Stimulated activated CD4-positive, alpha-beta T cell treated with anti-CD3 and anti-CD28 coated beads, Interleukin-4, amount 100 ng/mL, for 24 hours (primary cell): ENCODE measurements around the gene MAPK7.

Experiments
- DNase-seq: peaks from one replicate; pipeline ENCODE4 v3.0.0-alpha.2; 2020

MAPK7 gene

DNA sequence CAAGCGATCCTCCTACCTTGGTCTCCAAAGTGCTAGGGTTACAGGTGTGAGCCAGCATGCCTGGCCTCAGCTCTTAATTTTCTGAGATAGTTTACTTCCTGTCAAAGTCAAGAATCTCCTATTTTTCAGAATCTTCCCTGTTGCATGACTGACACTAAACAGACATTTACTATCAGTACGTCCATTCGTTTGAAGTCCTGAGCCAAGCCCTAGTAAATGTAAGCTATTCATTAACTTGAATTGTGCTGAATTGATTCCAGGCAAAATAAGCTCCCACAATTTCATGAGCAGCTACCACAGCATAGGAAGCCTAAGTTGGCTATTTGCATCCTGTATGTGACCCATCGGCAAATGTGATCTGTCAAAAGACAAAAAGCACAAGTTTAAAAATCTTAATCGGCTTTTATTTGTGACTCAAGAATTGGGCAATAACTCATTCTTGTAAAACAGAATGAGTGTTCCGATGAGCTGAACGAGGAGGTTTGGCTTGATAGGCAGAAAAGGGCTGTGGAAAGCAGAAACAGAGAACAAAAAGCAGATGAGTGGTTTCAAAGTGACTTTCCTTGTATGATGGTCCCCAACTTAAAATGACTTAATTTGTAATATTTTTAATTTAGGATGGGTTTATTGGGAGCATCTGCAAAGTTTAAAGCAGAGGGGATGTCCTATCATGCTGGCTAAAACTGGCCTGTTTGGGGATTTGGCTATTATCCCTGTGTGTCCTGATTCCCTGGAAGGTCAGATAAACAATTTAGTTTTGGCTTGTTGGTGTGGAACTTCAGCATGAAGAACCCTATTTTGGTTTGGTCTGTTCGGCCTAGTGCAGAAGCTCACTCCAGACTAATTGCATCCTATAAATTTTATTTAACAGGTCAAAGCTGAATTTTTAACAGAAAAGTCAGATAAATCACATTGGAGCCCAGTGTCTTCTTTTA, 46.9 kb downstream of the MAPK7 start:
- DNase-seq = no peak

DNA sequence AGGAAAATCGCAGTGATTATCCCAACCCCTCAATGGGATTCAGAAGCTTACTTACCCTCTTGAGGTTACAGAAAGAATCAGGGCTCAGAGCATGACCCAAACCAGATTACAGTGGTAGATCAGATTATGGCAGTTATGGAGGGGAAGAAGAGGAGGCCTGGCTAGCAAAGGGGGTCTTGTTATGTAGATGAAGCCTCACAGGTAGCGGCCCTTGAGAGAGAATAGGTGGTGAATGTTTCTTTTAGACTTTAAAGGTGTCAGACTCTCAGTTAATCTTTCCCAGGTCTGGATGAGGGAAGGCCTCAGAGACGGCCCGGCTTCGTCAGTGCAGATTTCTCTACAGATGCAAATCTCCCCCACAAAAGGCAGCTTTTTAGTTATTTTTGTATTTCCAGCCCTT, 48.3 kb downstream of the MAPK7 start:
- DNase-seq = no peak

DNA sequence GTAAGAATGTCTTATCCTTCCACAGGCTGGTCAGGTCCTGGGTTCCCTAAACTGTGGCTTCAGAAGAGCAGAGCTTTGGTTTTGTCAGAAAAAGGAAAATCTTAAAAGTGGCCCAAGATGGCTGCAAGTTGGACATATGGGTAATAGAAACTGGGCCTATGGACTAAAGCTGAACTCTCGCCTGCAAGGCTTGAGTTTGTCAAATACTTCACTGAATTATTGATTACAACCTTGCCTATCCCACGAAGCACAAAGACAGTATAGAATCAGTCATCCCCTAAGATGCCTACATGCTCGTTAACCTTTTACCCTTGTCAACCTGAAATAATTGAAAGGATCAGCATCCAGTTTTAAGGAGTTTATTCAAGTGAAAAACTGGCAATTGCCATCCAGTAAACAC, 53.4 kb downstream of the MAPK7 start:
- DNase-seq = no peak
